Peyer's patch (tissue), 4 donors: Measurements from ENCODE around the gene SERPINA10.

Experiments
- CTCF ChIP-seq, 6 experiments: fragments of 450-650 bp in 4 of 6; fragments of 200-600 bp in 2 of 6; sonication (generic) in 1 of 6; IDR thresholded peaks; one replicate each; pipeline ENCODE4 v1.5.1; 2017 to 2019; ENCODE audit warnings: antibody characterized with exemption in 6 of 6, mild to moderate bottlenecking in 3 of 6, moderate library complexity in 1 of 6
- POLR2A ChIP-seq, 2 donors: fragments of 450-650 bp; IDR thresholded peaks; one replicate each; pipeline ENCODE4 v1.5.1; 2017; ENCODE audit warnings: antibody characterized with exemption in 2 of 2, mild to moderate bottlenecking in 2 of 2, moderate library complexity in 2 of 2

- TF ChIP-seq CTCF (IDR thresholded peaks at IDR 0.05) = no peak
- TF ChIP-seq POLR2A (IDR thresholded peaks at IDR 0.05) = no peak
These were observed 11.2 kb upstream of the SERPINA10 start for GRCh38 chr14:94304243-94304642.
